GM18526 (cell line): ENCODE data around the gene CACNB2.

Source experiments
- POLR2A ChIP-seq: IDR thresholded peaks from 3 replicates; pipeline ENCODE4 v1.6.1; 2011; ENCODE audit not compliant: insufficient read length; ENCODE audit errors: extremely low read depth

CACNB2 gene

GRCh38 chr10:18404530-18404929, 264.3 kb downstream of the CACNB2 start:
- no peak for TF ChIP-seq POLR2A

- no peak for TF ChIP-seq POLR2A
Measured at GRCh38 chr10:18406136-18406535, 265.9 kb downstream of the CACNB2 start.

- no peak for TF ChIP-seq POLR2A
Measured at GRCh38 chr10:18409599-18410397, 269.6 kb downstream of the CACNB2 start.

- no peak for TF ChIP-seq POLR2A
Measured at GRCh38 chr10:18414061-18414460, 273.8 kb downstream of the CACNB2 start.

GRCh38 chr10:18417950-18418527, 277.8 kb downstream of the CACNB2 start:
- no peak for TF ChIP-seq POLR2A

GRCh38 chr10:18418541-18419215, 278.5 kb downstream of the CACNB2 start:
- TF ChIP-seq POLR2A: no peak

GRCh38 chr10:18419945-18420344, 279.7 kb downstream of the CACNB2 start:
- no peak for TF ChIP-seq POLR2A

- TF ChIP-seq POLR2A: no peak
Measured at GRCh38 chr10:18421726-18422293, 281.6 kb downstream of the CACNB2 start.

GRCh38 chr10:18423058-18423637, 282.9 kb downstream of the CACNB2 start:
- TF ChIP-seq POLR2A: no peak

- no peak for TF ChIP-seq POLR2A
Measured at GRCh38 chr10:18424200-18424599, 284.0 kb downstream of the CACNB2 start.

GRCh38 chr10:18429335-18429734, 289.1 kb downstream of the CACNB2 start:
- TF ChIP-seq POLR2A: no peak

- TF ChIP-seq POLR2A: no peak
Measured at GRCh38 chr10:18436902-18437301, 296.7 kb downstream of the CACNB2 start.

- no peak for TF ChIP-seq POLR2A
Measured at GRCh38 chr10:18437486-18437885, 297.3 kb downstream of the CACNB2 start.

- TF ChIP-seq POLR2A: no peak
Measured at GRCh38 chr10:18438361-18439126, 298.3 kb downstream of the CACNB2 start.

- TF ChIP-seq POLR2A: no peak
Measured at GRCh38 chr10:18439601-18440000, 299.4 kb downstream of the CACNB2 start.
